Mammary microvascular endothelial cell (primary cell): ENCODE measurements around the gene CYP2A6. TPM values are rescaled to one million over a fixed set of nuclear protein-coding genes. Genes with fewer than 3 reads are reported as not detected.

Source experiments
- total RNA-seq: library from RNA; depleted of rRNA; stranded (reverse); fragments of >200 nt; gene quantifications from 2 replicates; pipeline ENCODE4 v1.2.3, GENCODE V29; 2015

The CYP2A6 gene
- not detected in 2 replicates for total RNA-seq

DNA sequence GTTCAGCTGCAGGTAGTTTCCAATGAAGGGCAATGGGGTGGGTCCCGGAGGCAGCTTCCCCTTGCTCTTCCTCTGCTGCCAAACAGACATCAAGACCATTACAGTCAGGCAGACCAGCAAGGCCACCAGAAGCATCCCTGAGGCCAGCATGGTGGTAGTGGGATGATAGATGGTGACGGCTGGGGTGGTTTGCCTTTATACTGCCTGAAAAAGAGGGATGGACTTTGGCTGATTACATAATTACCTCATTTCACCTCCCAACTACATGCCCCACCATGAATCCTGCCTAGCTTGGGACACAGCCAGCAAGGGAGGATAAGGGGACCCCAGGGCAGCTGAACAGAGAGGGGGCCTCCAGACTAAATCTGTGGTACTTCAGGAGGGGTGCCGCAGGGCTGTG, at the start of gene CYP2A6:
Gene CYP2A6 (minus strand): TSS at position 171 of the 400 bp plus-strand sequence. CDS start 21 bp downstream, at position 150.

GRCh38 chr19:40882062-40882461, 31.8 kb upstream of the CYP2A6 start, which contains the start of gene CYP2A7:
CYP2A7 (minus strand) TSS chr19:40882231; CDS start chr19:40882210, 21 bp downstream.

GRCh38 chr19:40798683-40799557, 51.3 kb downstream of the CYP2A6 start, which contains the start of gene EGLN2:
EGLN2 (plus strand) TSS chr19:40799191; CDS start chr19:40800573, 1,382 bp downstream.

Other genes with a start within 250 kb of the CYP2A6 start
- gene LTBP4, start 249.1 kb downstream of the CYP2A6 start, total RNA-seq: 13.9 and 15.7 TPM in 2 replicates
- 25.7 and 28.6 TPM in 2 replicates for gene NUMBL, start 159.8 kb downstream of the CYP2A6 start, total RNA-seq
- 8.0 and 23.5 TPM in 2 replicates for gene COQ8B, start 133.6 kb downstream of the CYP2A6 start, total RNA-seq
- gene ITPKC, start 133.3 kb downstream of the CYP2A6 start, total RNA-seq: 17.2 and 19.3 TPM in 2 replicates
- gene ACTMAP, start 100.0 kb downstream of the CYP2A6 start, total RNA-seq: 3.6 and 3.8 TPM in 2 replicates
- gene SNRPA, start 99.2 kb downstream of the CYP2A6 start, total RNA-seq: 97.3 and 109 TPM in 2 replicates
- not detected in 2 replicates for gene MIA, start 74.9 kb downstream of the CYP2A6 start, total RNA-seq
- 25.6 and 34.7 TPM in 2 replicates for gene RAB4B, start 72.2 kb downstream of the CYP2A6 start, total RNA-seq
- gene EGLN2, start 51.3 kb downstream of the CYP2A6 start, total RNA-seq: 110 and 111 TPM in 2 replicates
- not detected in 2 replicates for gene CYP2A7, start 31.8 kb upstream of the CYP2A6 start, total RNA-seq
- not detected in 2 replicates for gene CYP2B6, start 140.8 kb upstream of the CYP2A6 start, total RNA-seq
- gene CYP2A13, start 238.0 kb upstream of the CYP2A6 start, total RNA-seq: not detected in 2 replicates